Measurements from ENCODE around the gene CACNA1E.

The CACNA1E gene

GRCh38 chr1:181630398-181630797, 147.1 kb downstream of the CACNA1E start:
- H2BK5ac ChIP-seq (ENCODE audit: low read length): no peak overlapping the region
- DNase-seq: no peak
- H3K4ac ChIP-seq (ENCODE audit: low read depth, low read length): no peak overlapping the region
- H2AK5ac ChIP-seq (ENCODE audit: low read length): no peak overlapping the region
- H3K36me3 ChIP-seq (ENCODE audit: control insufficient read depth, insufficient read depth, low read length): no peaks in the 10 kb centered on the region
- no peaks in the 10 kb centered on the region for H3K79me1 ChIP-seq (ENCODE audit: low read length)
- no peak overlapping the region for H3K4me2 ChIP-seq (ENCODE audit: low read length)
- no CpG with 5 or more reads among the region's 2 CpGs for WGBS (ENCODE audit: extremely low coverage, insufficient coverage, low lambda C conversion rate)
- no peaks in the 10 kb centered on the region for H3K4me1 ChIP-seq (ENCODE audit: control insufficient read depth, low read depth, low read length)
- no peak overlapping the region for H3K27ac ChIP-seq (ENCODE audit: low read depth, low read length)
- H4K5ac ChIP-seq (ENCODE audit: low read length): no peak overlapping the region
- no peak overlapping the region for H2BK120ac ChIP-seq (ENCODE audit: low read depth, low read length)
- no peak overlapping the region for H3K56ac ChIP-seq (ENCODE audit: low read length)
- H3K9ac ChIP-seq (ENCODE audit: low read length): no peak overlapping the region
- no peak overlapping the region for H3K18ac ChIP-seq (ENCODE audit: low read length)
- H3K23ac ChIP-seq (ENCODE audit: low read length): no peak overlapping the region
- no peak overlapping the region for H3K4me3 ChIP-seq (ENCODE audit: low read length)
- no peak overlapping the region for H2BK15ac ChIP-seq (replicated peaks; ENCODE audit: low read depth)
- H3K27me3 ChIP-seq (ENCODE audit: insufficient read depth, low read length, poor library complexity): no peaks in the 10 kb centered on the region
- H3K79me2 ChIP-seq (ENCODE audit: control insufficient read depth, insufficient read depth, low read length): no peaks in the 10 kb centered on the region
- H4K8ac ChIP-seq (ENCODE audit: low read depth, low read length): no peak overlapping the region

- Histone ChIP-seq H3K36me3 (ENCODE audit: control insufficient read depth, insufficient read depth, low read length) (no peaks in the 10 kb centered on the region), H3K4me3 (ENCODE audit: low read length) (no peak overlapping the region), H2BK15ac (replicated peaks; ENCODE audit: low read depth) (no peak overlapping the region), H4K5ac (ENCODE audit: low read length) (no peak overlapping the region), H3K79me2 (ENCODE audit: control insufficient read depth, insufficient read depth, low read length) (no peaks in the 10 kb centered on the region), H3K4me2 (ENCODE audit: low read length) (no peak overlapping the region), H3K79me1 (ENCODE audit: low read length) (no peaks in the 10 kb centered on the region), H3K23ac (ENCODE audit: low read length) (no peak overlapping the region), H3K27me3 (ENCODE audit: insufficient read depth, low read length, poor library complexity) (no peaks in the 10 kb centered on the region), H4K8ac (ENCODE audit: low read depth, low read length) (no peak overlapping the region), H3K27ac (ENCODE audit: low read depth, low read length) (no peak overlapping the region), H3K4ac (ENCODE audit: low read depth, low read length) (no peak overlapping the region), H3K9ac (ENCODE audit: low read length) (no peak overlapping the region), H2AK5ac (ENCODE audit: low read length) (no peak overlapping the region), H2BK5ac (ENCODE audit: low read length) (no peak overlapping the region), H3K4me1 (ENCODE audit: control insufficient read depth, low read depth, low read length) (no peaks in the 10 kb centered on the region), H2BK120ac (ENCODE audit: low read depth, low read length) (no peak overlapping the region), H3K18ac (ENCODE audit: low read length) (no peak overlapping the region), H3K56ac (ENCODE audit: low read length) (no peak overlapping the region)
- no peak for DNase-seq
- no CpG with 5 or more reads among the region's 3 CpGs for WGBS (ENCODE audit: extremely low coverage, insufficient coverage, low lambda C conversion rate)
Observed at GRCh38 chr1:181630838-181631237, 147.5 kb downstream of the CACNA1E start.

GRCh38 chr1:181632492-181632891, 149.2 kb downstream of the CACNA1E start:
- no peak overlapping the region for H3K27ac ChIP-seq (ENCODE audit: low read depth, low read length)
- DNase-seq: no peak
- no peaks in the 10 kb centered on the region for H3K4me1 ChIP-seq (ENCODE audit: control insufficient read depth, low read depth, low read length)
- no peak overlapping the region for H3K9ac ChIP-seq (ENCODE audit: low read length)
- no peak overlapping the region for H2BK120ac ChIP-seq (ENCODE audit: low read depth, low read length)
- H3K79me1 ChIP-seq (ENCODE audit: low read length): no peaks in the 10 kb centered on the region
- no peak overlapping the region for H2AK5ac ChIP-seq (ENCODE audit: low read length)
- H3K18ac ChIP-seq (ENCODE audit: low read length): no peak overlapping the region
- no peaks in the 10 kb centered on the region for H3K79me2 ChIP-seq (ENCODE audit: control insufficient read depth, insufficient read depth, low read length)
- no peak overlapping the region for H4K5ac ChIP-seq (ENCODE audit: low read length)
- no peaks in the 10 kb centered on the region for H3K36me3 ChIP-seq (ENCODE audit: control insufficient read depth, insufficient read depth, low read length)
- no peak overlapping the region for H4K8ac ChIP-seq (ENCODE audit: low read depth, low read length)
- H3K4ac ChIP-seq (ENCODE audit: low read depth, low read length): no peak overlapping the region
- WGBS (ENCODE audit: extremely low coverage, insufficient coverage, low lambda C conversion rate): no CpG with 5 or more reads among the region's 1 CpG
- no peak overlapping the region for H3K4me2 ChIP-seq (ENCODE audit: low read length)
- no peak overlapping the region for H3K23ac ChIP-seq (ENCODE audit: low read length)
- no peak overlapping the region for H2BK15ac ChIP-seq (replicated peaks; ENCODE audit: low read depth)
- H3K4me3 ChIP-seq (ENCODE audit: low read length): no peak overlapping the region
- no peak overlapping the region for H3K56ac ChIP-seq (ENCODE audit: low read length)
- no peaks in the 10 kb centered on the region for H3K27me3 ChIP-seq (ENCODE audit: insufficient read depth, low read length, poor library complexity)
- H2BK5ac ChIP-seq (ENCODE audit: low read length): no peak overlapping the region

GRCh38 chr1:181632960-181633359, 149.6 kb downstream of the CACNA1E start:
- Histone ChIP-seq H2BK120ac (ENCODE audit: low read depth, low read length) (no peak overlapping the region), H3K4me1 (ENCODE audit: control insufficient read depth, low read depth, low read length) (no peaks in the 10 kb centered on the region), H3K23ac (ENCODE audit: low read length) (no peak overlapping the region), H3K18ac (ENCODE audit: low read length) (no peak overlapping the region), H3K4ac (ENCODE audit: low read depth, low read length) (no peak overlapping the region), H3K4me3 (ENCODE audit: low read length) (no peak overlapping the region), H4K8ac (ENCODE audit: low read depth, low read length) (no peak overlapping the region), H3K79me2 (ENCODE audit: control insufficient read depth, insufficient read depth, low read length) (no peaks in the 10 kb centered on the region), H2BK5ac (ENCODE audit: low read length) (no peak overlapping the region), H3K36me3 (ENCODE audit: control insufficient read depth, insufficient read depth, low read length) (no peaks in the 10 kb centered on the region), H3K56ac (ENCODE audit: low read length) (no peak overlapping the region), H2BK15ac (replicated peaks; ENCODE audit: low read depth) (no peak overlapping the region), H4K5ac (ENCODE audit: low read length) (no peak overlapping the region), H3K9ac (ENCODE audit: low read length) (no peak overlapping the region), H3K27me3 (ENCODE audit: insufficient read depth, low read length, poor library complexity) (no peaks in the 10 kb centered on the region), H3K27ac (ENCODE audit: low read depth, low read length) (no peak overlapping the region), H3K4me2 (ENCODE audit: low read length) (no peak overlapping the region), H2AK5ac (ENCODE audit: low read length) (no peak overlapping the region), H3K79me1 (ENCODE audit: low read length) (no peaks in the 10 kb centered on the region)
- no peak for DNase-seq
- no CpG with 5 or more reads among the region's 6 CpGs for WGBS (ENCODE audit: extremely low coverage, insufficient coverage, low lambda C conversion rate)

- H4K5ac ChIP-seq (ENCODE audit: low read length): no peak overlapping the region
- H2AK5ac ChIP-seq (ENCODE audit: low read length): no peak overlapping the region
- no peak overlapping the region for H3K27ac ChIP-seq (ENCODE audit: low read depth, low read length)
- H3K27me3 ChIP-seq (ENCODE audit: insufficient read depth, low read length, poor library complexity): no peaks in the 10 kb centered on the region
- WGBS (ENCODE audit: extremely low coverage, insufficient coverage, low lambda C conversion rate): no CpG with 5 or more reads among the region's 1 CpG
- no peak overlapping the region for H2BK15ac ChIP-seq (replicated peaks; ENCODE audit: low read depth)
- no peaks in the 10 kb centered on the region for H3K36me3 ChIP-seq (ENCODE audit: control insufficient read depth, insufficient read depth, low read length)
- no peaks in the 10 kb centered on the region for H3K4me1 ChIP-seq (ENCODE audit: control insufficient read depth, low read depth, low read length)
- no peak overlapping the region for H3K9ac ChIP-seq (ENCODE audit: low read length)
- H3K4ac ChIP-seq (ENCODE audit: low read depth, low read length): no peak overlapping the region
- no peak overlapping the region for H3K23ac ChIP-seq (ENCODE audit: low read length)
- DNase-seq: no peak
- no peaks in the 10 kb centered on the region for H3K79me1 ChIP-seq (ENCODE audit: low read length)
- H3K56ac ChIP-seq (ENCODE audit: low read length): no peak overlapping the region
- no peak overlapping the region for H4K8ac ChIP-seq (ENCODE audit: low read depth, low read length)
- no peak overlapping the region for H2BK120ac ChIP-seq (ENCODE audit: low read depth, low read length)
- H2BK5ac ChIP-seq (ENCODE audit: low read length): no peak overlapping the region
- H3K79me2 ChIP-seq (ENCODE audit: control insufficient read depth, insufficient read depth, low read length): no peaks in the 10 kb centered on the region
- H3K4me3 ChIP-seq (ENCODE audit: low read length): no peak overlapping the region
- H3K18ac ChIP-seq (ENCODE audit: low read length): no peak overlapping the region
- H3K4me2 ChIP-seq (ENCODE audit: low read length): no peak overlapping the region
Observed at GRCh38 chr1:181635110-181635509, 151.8 kb downstream of the CACNA1E start.

GRCh38 chr1:181637998-181638397, 154.7 kb downstream of the CACNA1E start:
- DNase-seq: no peak
- Histone ChIP-seq H2AK5ac (ENCODE audit: low read length) (no peak overlapping the region), H3K4me2 (ENCODE audit: low read length) (no peak overlapping the region), H3K4me1 (ENCODE audit: control insufficient read depth, low read depth, low read length) (no peaks in the 10 kb centered on the region), H3K9ac (ENCODE audit: low read length) (no peak overlapping the region), H3K4me3 (ENCODE audit: low read length) (no peak overlapping the region), H3K18ac (ENCODE audit: low read length) (no peak overlapping the region), H2BK120ac (ENCODE audit: low read depth, low read length) (no peak overlapping the region), H3K56ac (ENCODE audit: low read length) (no peak overlapping the region), H2BK5ac (ENCODE audit: low read length) (no peak overlapping the region), H2BK15ac (replicated peaks; ENCODE audit: low read depth) (no peak overlapping the region), H3K27me3 (ENCODE audit: insufficient read depth, low read length, poor library complexity) (no peaks in the 10 kb centered on the region), H3K79me2 (ENCODE audit: control insufficient read depth, insufficient read depth, low read length) (no peaks in the 10 kb centered on the region), H3K27ac (ENCODE audit: low read depth, low read length) (no peak overlapping the region), H4K8ac (ENCODE audit: low read depth, low read length) (no peak overlapping the region), H3K36me3 (ENCODE audit: control insufficient read depth, insufficient read depth, low read length) (no peaks in the 10 kb centered on the region), H3K79me1 (ENCODE audit: low read length) (no peaks in the 10 kb centered on the region), H3K23ac (ENCODE audit: low read length) (no peak overlapping the region), H4K5ac (ENCODE audit: low read length) (no peak overlapping the region), H3K4ac (ENCODE audit: low read depth, low read length) (no peak overlapping the region)
